Heart left ventricle (tissue), 13 donors: ENCODE data around the gene VAT1L.

Experiments
- CTCF ChIP-seq, 12 donors: fragments of 200-600 bp; sonication (generic) in 4 of 12; IDR thresholded peaks; one replicate each; pipeline versions ENCODE4 v1.5.0 to v1.8.0; 2018 to 2022; ENCODE audit warnings: antibody characterized with exemption in 12 of 12, mild to moderate bottlenecking in 5 of 12
- POLR2A ChIP-seq, 2 donors: fragments of 450-650 bp; IDR thresholded peaks; one replicate each; pipeline ENCODE4 v1.6.1; 2017; ENCODE audit warnings: antibody characterized with exemption in 2 of 2, mild to moderate bottlenecking in 2 of 2, moderate library complexity in 2 of 2
- donor health status: ischemic (EF 13 %, LVEDD 7.1; RV severe dilation, severe dysfunction).
- donor health status: DM: no; HTN: yes; CAD: no.
- donor health status: DM: no; HTN: no; CAD: no.
- donor health status: ischemic (EF 25% LVEDD 6.9; RV normal size, moderate dysfunction).
- donor health status: ischemic (EF 25% LVEDD 5.7; RV mildly dilated, moderate dysfunction).
- donor health status: ischemic (EF 35%, LVEDD 5.7; RV mildly dilated, moderate dysfunction).
- donor health status: nonischemic (EF 11% LVEDD 7.7; RV severe dilation, severe dysfunction).
- donor health status: DM: yes; HTN: yes; CAD: no.
- donor health status: PGD.
- donor health status: ischemic (EF 29% LVEDD 5.4; RV normal size, mild dysfunction).
- donor health status: nonischemic (EF 23%, LVEDD 6.1; RV moderate dilation, normal function).

- TF ChIP-seq CTCF (IDR thresholded peaks at IDR 0.05) (no peak), POLR2A (IDR thresholded peaks at IDR 0.05) (no peak)
Measured at GRCh38 chr16:77785373-77785764, 3.0 kb upstream of the VAT1L start.
